LNCaP clone FGC (cell line): ENCODE results near the gene TMEM235.

Experiments
- DNase-seq: peaks from one replicate; pipeline ENCODE4 v3.0.0-alpha.2; 2011; ENCODE audit warnings: low read depth
- H3K4me3 ChIP-seq: 2 replicates; pipeline ENCODE4 v1.5.1; 2011; ENCODE audit warnings: mild to moderate bottlenecking, low read depth, low read length, control low read depth
- CTCF ChIP-seq: IDR thresholded peaks from 2 replicates; pipeline ENCODE4 v1.5.1; 2012; ENCODE audit warnings: mild to moderate bottlenecking; ENCODE audit not compliant: control insufficient read depth, insufficient read depth; ENCODE audit errors: extremely low read depth

The TMEM235 gene

GRCh38 chr17:78205124-78205775, 26.2 kb upstream of the TMEM235 start:
- H3K4me3 ChIP-seq = no peak overlapping the region
- TF ChIP-seq CTCF = no peak
- DNase-seq = no peak

- H3K4me3 ChIP-seq = no peak overlapping the region
- TF ChIP-seq CTCF = no peak
- DNase-seq = no peak
These were observed 25.1 kb upstream of the TMEM235 start for GRCh38 chr17:78206298-78206697.

- no peak for DNase-seq
- no peak for TF ChIP-seq CTCF
- H3K4me3 ChIP-seq = no peak overlapping the region
These were observed 22.9 kb upstream of the TMEM235 start for GRCh38 chr17:78208486-78208885.

- DNase-seq = no peak
- TF ChIP-seq CTCF = no peak
These were observed 21.3 kb upstream of the TMEM235 start for GRCh38 chr17:78210111-78210510.

GRCh38 chr17:78211032-78211431, 20.4 kb upstream of the TMEM235 start:
- no peak for TF ChIP-seq CTCF
- no peak overlapping the region for H3K4me3 ChIP-seq
- no peak for DNase-seq

More at GRCh38 chr17:78210111-78210510, 21.3 kb upstream of the TMEM235 start:
- no peak overlapping the region for H3K4me3 ChIP-seq

GRCh38 chr17:78214016-78214705, 17.3 kb upstream of the TMEM235 start, which contains the start of gene BIRC5:
Gene BIRC5 (plus strand): TSS chr17:78214253. CDS start chr17:78214317, 64 bp downstream.
- DNase-seq = peak; percentile 25

More at GRCh38 chr17:78214016-78214705, 17.3 kb upstream of the TMEM235 start, which contains the start of gene BIRC5:
- H3K4me3 ChIP-seq = peak within 1 kb of the TSS; percentile 83
- no peak for TF ChIP-seq CTCF
